ENCODE data around the gene PIK3C3.
"Not testable (repeated sequence)": the region's sequence is repeated elsewhere in the genome, so short reads cannot be mapped to it uniquely, and the experiment has no call there.

PIK3C3 gene

GRCh38 chr18:41966943-41967342 is 11.9 kb downstream of the PIK3C3 start:
- DNase-seq = no peak

- DNase-seq = no peak
Measured at GRCh38 chr18:41967680-41968079, 12.6 kb downstream of the PIK3C3 start.

GRCh38 chr18:41969881-41970280 is 14.8 kb downstream of the PIK3C3 start:
- no peak for DNase-seq

- no peak for DNase-seq
Measured at GRCh38 chr18:41972067-41972925, 17.3 kb downstream of the PIK3C3 start.

GRCh38 chr18:41973983-41974382 is 18.9 kb downstream of the PIK3C3 start:
- no peak for DNase-seq

- no peak for DNase-seq
Measured at GRCh38 chr18:41974796-41975201, 19.8 kb downstream of the PIK3C3 start.

- DNase-seq = no peak
Measured at GRCh38 chr18:41975284-41975683, 20.2 kb downstream of the PIK3C3 start.

GRCh38 chr18:41977233-41977632 is 22.2 kb downstream of the PIK3C3 start:
- no peak for DNase-seq

- no peak for DNase-seq
Measured at GRCh38 chr18:41982942-41983660, 28.1 kb downstream of the PIK3C3 start.

GRCh38 chr18:41985914-41986313 is 30.9 kb downstream of the PIK3C3 start:
- DNase-seq = no peak

- no peak for DNase-seq
Measured at GRCh38 chr18:41989508-41989907, 34.5 kb downstream of the PIK3C3 start.

- no peak for DNase-seq
Measured at GRCh38 chr18:41992066-41992465, 37.0 kb downstream of the PIK3C3 start.

- DNase-seq = no peak
Measured at GRCh38 chr18:41992703-41993102, 37.7 kb downstream of the PIK3C3 start.

- no peak for DNase-seq
Measured at GRCh38 chr18:41993151-41993550, 38.1 kb downstream of the PIK3C3 start.

- no peak for DNase-seq
Measured at GRCh38 chr18:41996020-41996419, 41.0 kb downstream of the PIK3C3 start.

- DNase-seq = no peak
Measured at GRCh38 chr18:41999751-42000150, 44.7 kb downstream of the PIK3C3 start.

GRCh38 chr18:42001801-42002200 is 46.8 kb downstream of the PIK3C3 start:
- no peak for DNase-seq

- DNase-seq = no peak
Measured at GRCh38 chr18:42004653-42005052, 49.6 kb downstream of the PIK3C3 start.

- DNase-seq = no peak
Measured at GRCh38 chr18:42005782-42006181, 50.7 kb downstream of the PIK3C3 start.

GRCh38 chr18:42009457-42009856 is 54.4 kb downstream of the PIK3C3 start:
- DNase-seq = not testable (repeated sequence)

- no peak for DNase-seq
Measured at GRCh38 chr18:42011053-42011452, 56.0 kb downstream of the PIK3C3 start.

GRCh38 chr18:42018831-42019230 is 63.8 kb downstream of the PIK3C3 start:
- DNase-seq = no peak

- DNase-seq = no peak
Measured at GRCh38 chr18:42024131-42024530, 69.1 kb downstream of the PIK3C3 start.

- DNase-seq = no peak
Measured at GRCh38 chr18:42025491-42025890, 70.5 kb downstream of the PIK3C3 start.

All from GOT3 (cell line).